GM21360 (cell line): ENCODE results near the gene CPS1.

Source experiments
- ATAC-seq: cut with Tn5 transposase; IDR thresholded peaks from one replicate; pipeline ENCODE4 v1.9.1; 2021; ENCODE audit warnings: mild to moderate bottlenecking, moderate library complexity; ENCODE audit not compliant: unreplicated experiment

The CPS1 gene

GRCh38 chr2:210546424-210547208, 9.8 kb upstream of the CPS1 start:
- no peak for ATAC-seq

DNA sequence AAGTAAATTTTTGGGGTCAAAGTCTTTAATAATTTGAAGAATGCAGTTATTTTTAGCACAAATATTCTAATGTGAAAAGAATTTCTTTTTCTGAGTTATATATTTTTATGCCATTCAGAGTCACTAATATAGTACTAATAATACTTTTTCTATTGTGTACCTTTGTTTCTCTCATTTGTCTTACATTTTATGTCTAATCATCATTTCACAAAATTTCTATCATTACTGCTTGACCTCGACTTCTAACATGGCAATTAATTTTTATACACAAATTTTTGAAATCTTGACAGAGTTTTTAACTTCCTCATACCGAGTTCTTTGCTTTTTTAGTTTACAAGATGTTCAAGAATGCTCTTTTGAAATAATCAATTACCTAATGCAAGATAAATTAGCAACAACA, 8.4 kb upstream of the CPS1 start:
- no peak for ATAC-seq

GRCh38 chr2:210548878-210549384, 7.5 kb upstream of the CPS1 start:
- no peak for ATAC-seq

- ATAC-seq, result no peak
Measured at GRCh38 chr2:210551001-210551400, 5.4 kb upstream of the CPS1 start.

DNA sequence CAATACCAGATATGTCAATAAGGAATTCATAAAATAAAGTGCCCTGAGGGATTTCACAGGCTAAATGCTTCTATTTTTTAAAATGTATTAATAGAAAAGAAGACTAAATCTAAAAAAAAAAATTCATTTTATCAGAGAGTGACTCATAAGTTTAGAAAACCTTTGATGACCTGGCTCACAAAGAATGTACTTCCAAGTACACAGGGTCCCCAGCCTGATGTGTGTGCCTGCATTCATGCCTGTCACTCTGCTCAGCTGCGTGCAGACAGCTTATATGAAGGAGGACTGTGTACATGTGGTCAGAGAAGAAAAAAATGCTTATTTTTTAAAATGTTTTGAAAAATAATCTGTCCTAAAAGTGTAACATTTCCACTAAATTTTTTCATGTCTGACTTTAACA, 3.0 kb upstream of the CPS1 start:
- ATAC-seq, result no peak

DNA sequence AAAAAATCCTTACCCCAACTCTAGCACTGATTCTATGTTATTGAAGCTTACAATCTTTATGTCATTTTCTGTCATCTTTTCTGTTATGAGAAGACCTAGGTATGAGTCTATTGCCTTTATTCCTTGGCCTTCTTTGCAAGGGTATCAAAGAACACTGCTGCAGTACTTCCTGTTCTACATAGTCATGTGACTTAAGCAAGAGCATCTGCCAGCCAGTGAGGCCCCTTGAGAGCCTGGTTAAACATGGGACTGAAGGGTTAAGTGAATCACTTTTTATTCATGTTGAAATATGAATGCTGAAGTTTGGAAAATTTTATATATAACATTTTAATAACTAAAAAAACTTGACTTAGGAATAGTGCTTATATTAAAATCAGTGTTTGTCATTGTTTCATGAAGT, 844 bp upstream of the CPS1 start:
- ATAC-seq, result no peak

GRCh38 chr2:210557721-210558120, 1.3 kb downstream of the CPS1 start:
- no peak for ATAC-seq

DNA sequence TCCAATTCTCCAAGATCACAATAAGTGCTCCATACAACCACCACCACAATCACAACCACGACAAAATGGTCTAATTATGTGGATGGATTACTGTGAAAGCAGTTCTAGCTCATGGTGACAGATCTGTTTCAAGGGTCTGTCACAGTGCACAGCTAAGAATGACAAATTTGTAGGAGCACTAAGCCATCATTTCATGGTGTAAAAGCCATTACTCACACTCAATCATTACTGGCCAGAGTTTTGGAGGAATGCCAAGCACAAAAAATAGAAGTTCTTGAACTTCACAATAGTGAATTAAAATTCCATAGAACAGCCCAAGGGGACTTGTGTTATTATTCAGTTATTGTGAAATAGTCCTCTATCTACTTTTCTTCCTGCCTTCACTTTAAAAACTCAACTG, 2.3 kb downstream of the CPS1 start:
- ATAC-seq, result no peak

DNA sequence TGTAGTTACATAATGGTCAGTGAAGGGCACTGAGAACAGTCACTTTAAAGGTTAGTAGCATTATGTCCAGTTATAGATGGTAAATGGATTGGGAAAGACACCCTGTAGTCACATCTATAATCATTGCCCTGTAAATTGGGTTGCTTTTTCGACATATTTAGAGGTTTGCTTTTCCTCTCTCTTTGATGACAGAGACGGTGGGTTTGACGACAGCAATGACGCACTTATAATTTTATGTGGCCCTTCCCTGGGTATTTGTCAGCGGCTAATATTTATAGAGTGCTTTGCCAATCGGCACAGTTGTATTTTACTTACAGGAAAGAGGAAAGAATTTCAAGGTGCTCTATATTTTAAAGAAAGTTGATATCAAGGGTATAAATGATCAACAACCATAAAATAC, 2.8 kb downstream of the CPS1 start:
- no peak for ATAC-seq

- ATAC-seq, result no peak
Measured at GRCh38 chr2:210561475-210561874, 5.1 kb downstream of the CPS1 start.

DNA sequence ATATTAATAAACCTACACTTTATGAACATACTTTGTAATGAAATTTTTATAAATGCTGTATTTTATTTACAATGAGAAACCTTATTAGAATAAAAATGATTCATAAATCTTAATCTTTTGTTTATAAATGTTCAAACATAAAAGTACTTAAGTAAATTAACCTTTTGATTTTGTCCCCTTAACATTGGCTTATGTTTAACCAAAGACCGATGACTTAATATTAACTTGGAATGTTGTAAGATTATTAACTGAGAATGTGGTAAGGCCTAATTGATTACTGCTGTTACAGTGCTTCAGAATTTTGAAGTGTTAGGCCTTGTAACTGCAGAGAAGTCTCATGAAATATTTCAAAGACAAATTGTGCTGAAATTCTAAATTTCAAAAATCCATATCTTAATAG, 5.7 kb downstream of the CPS1 start:
- ATAC-seq, result no peak

GRCh38 chr2:210562502-210563080, 6.2 kb downstream of the CPS1 start:
- ATAC-seq, result no peak

- no peak for ATAC-seq
Measured at GRCh38 chr2:210567279-210567678, 10.9 kb downstream of the CPS1 start.

GRCh38 chr2:210568108-210568507, 11.7 kb downstream of the CPS1 start:
- ATAC-seq, result no peak

GRCh38 chr2:210577263-210578071, 21.1 kb downstream of the CPS1 start:
- peak; percentile 94 for ATAC-seq

- no peak for ATAC-seq
Measured at GRCh38 chr2:210584834-210585233, 28.4 kb downstream of the CPS1 start.

- ATAC-seq, result no peak
Measured at GRCh38 chr2:210586381-210586780, 30.0 kb downstream of the CPS1 start.

GRCh38 chr2:210591663-210592062, 35.3 kb downstream of the CPS1 start:
- no peak for ATAC-seq

- ATAC-seq, result no peak
Measured at GRCh38 chr2:210592726-210593125, 36.3 kb downstream of the CPS1 start.

GRCh38 chr2:210593166-210593565, 36.8 kb downstream of the CPS1 start:
- no peak for ATAC-seq

GRCh38 chr2:210598219-210598618, 41.8 kb downstream of the CPS1 start:
- ATAC-seq, result no peak

- no peak for ATAC-seq
Measured at GRCh38 chr2:210599476-210599875, 43.1 kb downstream of the CPS1 start.
